ENCODE data around the gene TLE1.
A peak's percentile ranks its signal among the peaks of the same experiment; 100 is the strongest.
"Not testable (repeated sequence)": the region's sequence is repeated elsewhere in the genome, so short reads cannot be mapped to it uniquely, and the experiment has no call there.

Gene TLE1

GRCh38 chr9:81652058-81652687 is 37.2 kb downstream of the TLE1 start:
- no peak for DNase-seq

GRCh38 chr9:81650586-81651515 is 38.5 kb downstream of the TLE1 start:
- no peak for DNase-seq

- no peak for DNase-seq
Observed at GRCh38 chr9:81649475-81650240, 39.7 kb downstream of the TLE1 start.

- DNase-seq: no peak
Observed at GRCh38 chr9:81648891-81649290, 40.5 kb downstream of the TLE1 start.

GRCh38 chr9:81646337-81646736 is 43.0 kb downstream of the TLE1 start:
- no peak for DNase-seq

GRCh38 chr9:81644513-81644912 is 44.8 kb downstream of the TLE1 start:
- DNase-seq: not testable (repeated sequence)

- DNase-seq: no peak
Observed at GRCh38 chr9:81637276-81637675, 52.1 kb downstream of the TLE1 start.

- DNase-seq: no peak
Observed at GRCh38 chr9:81636255-81636599, 53.1 kb downstream of the TLE1 start.

GRCh38 chr9:81635521-81636254 is 53.7 kb downstream of the TLE1 start:
- DNase-seq: peak; percentile 85

GRCh38 chr9:81634915-81635516 is 54.3 kb downstream of the TLE1 start:
- DNase-seq: peak; percentile 58

GRCh38 chr9:81633952-81634854 is 55.1 kb downstream of the TLE1 start:
- DNase-seq: no peak

GRCh38 chr9:81632599-81632998 is 56.7 kb downstream of the TLE1 start:
- DNase-seq: peak; percentile 75

GRCh38 chr9:81631218-81631745 is 58.1 kb downstream of the TLE1 start:
- no peak for DNase-seq

GRCh38 chr9:81629440-81629839 is 59.9 kb downstream of the TLE1 start:
- DNase-seq: no peak

GRCh38 chr9:81628897-81629296 is 60.5 kb downstream of the TLE1 start:
- no peak for DNase-seq

GRCh38 chr9:81627481-81627880 is 61.9 kb downstream of the TLE1 start:
- DNase-seq: no peak

GRCh38 chr9:81626511-81626910 is 62.8 kb downstream of the TLE1 start:
- peak; percentile 24 for DNase-seq

GRCh38 chr9:81625969-81626368 is 63.4 kb downstream of the TLE1 start:
- DNase-seq: no peak

- DNase-seq: no peak
Observed at GRCh38 chr9:81623778-81624177, 65.6 kb downstream of the TLE1 start.

- DNase-seq: no peak
Observed at GRCh38 chr9:81622471-81623255, 66.7 kb downstream of the TLE1 start.

Measured in fibroblast of skin of right quadriceps (primary cell).